Stimulated activated CD8-positive, alpha-beta memory T cell treated with anti-CD3 and anti-CD28 coated beads, Interleukin-12 subunit alpha, Interleukin-12 subunit beta, amount 100 ng/mL, for 24 hours (primary cell): ENCODE measurements around the gene TTC34.

ENCODE experiments used
- DNase-seq: peaks from one replicate; pipeline ENCODE4 v3.0.0-alpha.2; 2020; ENCODE audit errors: extremely low read depth

The TTC34 gene

GRCh38 chr1:2830761-2831425, 29.4 kb upstream of the TTC34 start:
- no peak for DNase-seq

- DNase-seq, result no peak
Measured at GRCh38 chr1:2829846-2830615, 28.5 kb upstream of the TTC34 start.

GRCh38 chr1:2828586-2829250, 27.2 kb upstream of the TTC34 start:
- no peak for DNase-seq

GRCh38 chr1:2826736-2827292, 25.3 kb upstream of the TTC34 start:
- DNase-seq, result no peak

- DNase-seq, result no peak
Measured at GRCh38 chr1:2826316-2826715, 24.8 kb upstream of the TTC34 start.

- no peak for DNase-seq
Measured at GRCh38 chr1:2825487-2826189, 24.1 kb upstream of the TTC34 start.

GRCh38 chr1:2824999-2825398, 23.5 kb upstream of the TTC34 start:
- no peak for DNase-seq

- DNase-seq, result no peak
Measured at GRCh38 chr1:2823921-2824610, 22.6 kb upstream of the TTC34 start.

GRCh38 chr1:2822621-2823145, 21.2 kb upstream of the TTC34 start:
- no peak for DNase-seq

- peak; percentile 17 for DNase-seq
Measured at GRCh38 chr1:2821966-2822620, 20.6 kb upstream of the TTC34 start.

- DNase-seq, result no peak
Measured at GRCh38 chr1:2821373-2821955, 20.0 kb upstream of the TTC34 start.

- no peak for DNase-seq
Measured at GRCh38 chr1:2820731-2821372, 19.4 kb upstream of the TTC34 start.

GRCh38 chr1:2819831-2820730, 18.6 kb upstream of the TTC34 start:
- DNase-seq, result no peak

GRCh38 chr1:2819429-2819828, 17.9 kb upstream of the TTC34 start:
- DNase-seq, result no peak

GRCh38 chr1:2817784-2818564, 16.5 kb upstream of the TTC34 start:
- no peak for DNase-seq

GRCh38 chr1:2816786-2817185, 15.3 kb upstream of the TTC34 start:
- no peak for DNase-seq

GRCh38 chr1:2815551-2815950, 14.1 kb upstream of the TTC34 start:
- DNase-seq, result no peak
